ENCODE measurements around the gene NFYC.
A peak's percentile ranks its signal among the peaks of the same experiment; 100 is the strongest.

Gene NFYC

GRCh38 chr1:40689737-40690136 is 1.8 kb upstream of the NFYC start:
- no peak overlapping the region for H3K9ac ChIP-seq (ENCODE audit: low read length)
- DNase-seq: no peak
- no peak overlapping the region for H3K4ac ChIP-seq (ENCODE audit: low read depth in 1 of 2, low read length in 2 of 2)
- H2BK120ac ChIP-seq (ENCODE audit: low read depth, low read length): no peak overlapping the region
- no peak overlapping the region for H2BK15ac ChIP-seq (ENCODE audit: low read depth, poor library complexity, severe bottlenecking)
- no peak overlapping the region for H2AK5ac ChIP-seq (ENCODE audit: low read length, severe bottlenecking)
- no peak overlapping the region for H3K18ac ChIP-seq (ENCODE audit: low read depth in 1 of 2, low read length in 2 of 2)
- no CpG with 5 or more reads among the region's 1 CpG for WGBS
- peaks cover 2% of the 10 kb centered on the region for H3K79me1 ChIP-seq (replicated peaks; ENCODE audit: low read length, poor library complexity, severe bottlenecking)
- H3K4me3 ChIP-seq (ENCODE audit: insufficient read depth in 1 of 2, low read depth in 1 of 2, low read length in 2 of 2): no peak overlapping the region
- H3K4me2 ChIP-seq (ENCODE audit: low read length, poor library complexity, severe bottlenecking): no peak overlapping the region
- no peak overlapping the region for H3K14ac ChIP-seq (ENCODE audit: low read length in 2 of 2)
- H3K9me3 ChIP-seq (ENCODE audit: control insufficient read depth, low read length): no peaks in the 10 kb centered on the region
- no peak overlapping the region for H3K27ac ChIP-seq (ENCODE audit: low read length, poor library complexity, severe bottlenecking)
- no peak overlapping the region for H4K8ac ChIP-seq (ENCODE audit: low read length)
- H2BK5ac ChIP-seq (ENCODE audit: low read depth, low read length, poor library complexity, severe bottlenecking): no peak overlapping the region
- H2AFZ ChIP-seq (ENCODE audit: low read depth, low read length): no peak overlapping the region
- no peaks in the 10 kb centered on the region for H3K27me3 ChIP-seq (ENCODE audit: control insufficient read depth in 1 of 2, insufficient read depth in 1 of 2, low read length in 2 of 2)
- H2BK12ac ChIP-seq (ENCODE audit: low read length in 2 of 2): no peak overlapping the region
- H4K91ac ChIP-seq (ENCODE audit: low read length): no peak overlapping the region
- no peaks in the 10 kb centered on the region for H3K4me1 ChIP-seq (ENCODE audit: control insufficient read depth, insufficient read depth, low read depth, low read length)
- H3K36me3 ChIP-seq (ENCODE audit: control insufficient read depth in 1 of 2, insufficient read depth in 2 of 2, low read depth in 1 of 2, low read length in 2 of 2): peaks cover 7 to 11% of the 10 kb centered on the region in 2 experiments
- H3K23ac ChIP-seq (ENCODE audit: low read length in 2 of 2): no peak overlapping the region

DNA sequence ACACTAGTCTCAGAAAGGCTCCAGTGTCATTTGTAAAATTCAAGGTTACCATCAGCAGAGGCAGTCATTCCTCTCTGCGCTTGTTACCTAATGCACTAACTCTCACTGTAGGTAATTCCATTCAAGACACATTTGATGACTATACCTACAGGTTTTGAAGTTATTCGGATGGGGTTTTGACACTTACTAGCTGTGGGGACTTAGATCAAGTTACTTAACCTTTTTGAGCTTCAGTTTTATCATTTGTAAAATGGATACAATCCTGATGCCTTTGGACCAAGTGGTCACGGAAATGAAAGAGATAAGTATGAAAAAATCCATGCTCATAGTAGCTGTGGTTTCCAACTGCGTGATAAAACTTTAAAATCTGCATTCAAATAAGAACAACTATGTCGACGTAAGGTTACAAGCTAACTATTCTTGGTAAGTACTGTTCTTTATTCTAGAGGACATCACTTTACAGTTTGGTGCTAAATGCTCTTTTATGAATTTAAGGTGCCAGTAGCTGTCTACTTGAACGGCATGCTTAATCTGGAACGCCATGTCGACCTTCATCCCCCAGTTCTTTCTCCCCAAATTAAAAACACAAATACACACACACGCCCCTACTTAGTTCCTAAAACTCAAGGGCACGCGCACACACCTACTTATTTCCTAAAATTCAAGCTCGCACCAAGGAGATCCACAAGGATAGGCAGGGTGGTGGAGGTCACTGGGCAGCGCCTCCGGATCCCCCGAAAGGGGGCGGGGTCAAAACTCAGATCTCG is 550 bp upstream of the NFYC start:
- no peak overlapping the region for H4K8ac ChIP-seq (ENCODE audit: low read length)
- no peak overlapping the region for H2AFZ ChIP-seq (ENCODE audit: low read depth, low read length)
- H3K9ac ChIP-seq (ENCODE audit: low read length): peak overlapping the region; percentile 98
- H2BK12ac ChIP-seq (ENCODE audit: low read length in 2 of 2): no peak overlapping the region
- no peak overlapping the region for H2BK5ac ChIP-seq (ENCODE audit: low read depth, low read length, poor library complexity, severe bottlenecking)
- peaks cover under 1 to 7% of the 10 kb centered on the region in 2 experiments for H3K36me3 ChIP-seq (ENCODE audit: control insufficient read depth in 1 of 2, insufficient read depth in 2 of 2, low read depth in 1 of 2, low read length in 2 of 2)
- H3K23ac ChIP-seq (ENCODE audit: low read length in 2 of 2): no peak overlapping the region
- H2BK120ac ChIP-seq (ENCODE audit: low read depth, low read length): no peak overlapping the region
- 24% methylated on average over 14 of the region's 18 CpGs for WGBS
- no peak overlapping the region for H2AK5ac ChIP-seq (ENCODE audit: low read length, severe bottlenecking)
- H3K4me3 ChIP-seq (ENCODE audit: insufficient read depth in 1 of 2, low read depth in 1 of 2, low read length in 2 of 2): peak overlapping the region; percentile 88 to 92
- H3K18ac ChIP-seq (ENCODE audit: low read depth in 1 of 2, low read length in 2 of 2): peak overlapping the region; percentile 34 to 42
- H3K4me2 ChIP-seq (ENCODE audit: low read length, poor library complexity, severe bottlenecking): peak overlapping the region; percentile 47
- H3K27me3 ChIP-seq (ENCODE audit: control insufficient read depth in 1 of 2, insufficient read depth in 1 of 2, low read length in 2 of 2): no peaks in the 10 kb centered on the region
- no peak overlapping the region for H2BK15ac ChIP-seq (ENCODE audit: low read depth, poor library complexity, severe bottlenecking)
- DNase-seq: no peak
- H3K79me1 ChIP-seq (replicated peaks; ENCODE audit: low read length, poor library complexity, severe bottlenecking): peaks cover 2% of the 10 kb centered on the region
- no peak overlapping the region for H3K14ac ChIP-seq (ENCODE audit: low read length in 2 of 2)
- H4K91ac ChIP-seq (ENCODE audit: low read length): no peak overlapping the region
- H3K4me1 ChIP-seq (ENCODE audit: control insufficient read depth, insufficient read depth, low read depth, low read length): peaks cover 1% of the 10 kb centered on the region
- no peaks in the 10 kb centered on the region for H3K9me3 ChIP-seq (ENCODE audit: control insufficient read depth, low read length)
- no peak overlapping the region for H3K4ac ChIP-seq (ENCODE audit: low read depth in 1 of 2, low read length in 2 of 2)
- H3K27ac ChIP-seq (ENCODE audit: low read length, poor library complexity, severe bottlenecking): peak overlapping the region; percentile 41

DNA sequence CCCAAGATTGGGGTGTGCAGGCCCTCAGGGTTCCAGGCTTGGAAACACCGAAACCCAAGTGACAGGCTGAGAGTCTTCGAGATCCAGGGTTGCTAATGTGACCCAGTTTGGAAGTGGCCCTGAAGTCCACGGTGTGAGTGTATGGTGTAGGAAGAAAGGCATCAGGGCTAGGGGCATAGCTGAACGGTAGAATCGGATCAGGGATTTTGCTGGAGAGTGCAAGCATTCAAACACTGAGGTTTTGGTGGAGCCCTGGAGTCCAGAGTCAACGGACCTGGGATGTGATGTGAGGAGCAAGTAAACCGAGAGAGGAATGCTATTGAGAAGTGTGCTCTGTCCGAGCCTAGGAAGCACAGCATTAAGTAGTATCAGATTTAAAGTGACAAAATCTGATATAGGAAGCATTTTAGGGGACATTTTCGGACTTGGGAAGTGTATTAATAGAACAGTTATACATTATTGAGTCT is 958 bp downstream of the NFYC start:
- Histone ChIP-seq H3K79me1 (replicated peaks; ENCODE audit: low read length, poor library complexity, severe bottlenecking) (peaks cover 7% of the 10 kb centered on the region), H3K4me3 (ENCODE audit: insufficient read depth in 1 of 2, low read depth in 1 of 2, low read length in 2 of 2) (peak overlapping the region; percentile 88 to 92), H3K27ac (ENCODE audit: low read length, poor library complexity, severe bottlenecking) (peak overlapping the region; percentile 70), H2BK5ac (ENCODE audit: low read depth, low read length, poor library complexity, severe bottlenecking) (no peak overlapping the region), H4K8ac (ENCODE audit: low read length) (peak overlapping the region; percentile 89), H3K9ac (ENCODE audit: low read length) (peak overlapping the region; percentile 98), H3K23ac (ENCODE audit: low read length in 2 of 2) (peak overlapping the region in 1 of 2 experiments; percentile 46), H3K18ac (ENCODE audit: low read depth in 1 of 2, low read length in 2 of 2) (peak overlapping the region; percentile 53 to 93), H3K36me3 (ENCODE audit: control insufficient read depth in 1 of 2, insufficient read depth in 2 of 2, low read depth in 1 of 2, low read length in 2 of 2) (no peaks in the 10 kb centered on the region), H3K9me3 (ENCODE audit: control insufficient read depth, low read length) (no peaks in the 10 kb centered on the region), H3K4me1 (ENCODE audit: control insufficient read depth, insufficient read depth, low read depth, low read length) (peaks cover 1% of the 10 kb centered on the region), H2BK120ac (ENCODE audit: low read depth, low read length) (no peak overlapping the region), H3K4ac (ENCODE audit: low read depth in 1 of 2, low read length in 2 of 2) (peak overlapping the region in 1 of 2 experiments; percentile 74), H3K4me2 (ENCODE audit: low read length, poor library complexity, severe bottlenecking) (peak overlapping the region; percentile 75), H2AFZ (ENCODE audit: low read depth, low read length) (peak overlapping the region; percentile 46), H4K91ac (ENCODE audit: low read length) (no peak overlapping the region), H2BK15ac (ENCODE audit: low read depth, poor library complexity, severe bottlenecking) (no peak overlapping the region), H2BK12ac (ENCODE audit: low read length in 2 of 2) (no peak overlapping the region), H3K14ac (ENCODE audit: low read length in 2 of 2) (peak overlapping the region in 1 of 2 experiments; percentile 79), H2AK5ac (ENCODE audit: low read length, severe bottlenecking) (peak overlapping the region; percentile 47), H3K27me3 (ENCODE audit: control insufficient read depth in 1 of 2, insufficient read depth in 1 of 2, low read length in 2 of 2) (no peaks in the 10 kb centered on the region)
- WGBS: 6% methylated on average over 9 of the region's 9 CpGs
- DNase-seq: peak; percentile 60

- Histone ChIP-seq H3K36me3 (ENCODE audit: control insufficient read depth in 1 of 2, insufficient read depth in 2 of 2, low read depth in 1 of 2, low read length in 2 of 2) (no peaks in the 10 kb centered on the region), H3K14ac (ENCODE audit: low read length in 2 of 2) (no peak overlapping the region), H2BK120ac (ENCODE audit: low read depth, low read length) (no peak overlapping the region), H3K27me3 (ENCODE audit: control insufficient read depth in 1 of 2, insufficient read depth in 1 of 2, low read length in 2 of 2) (no peaks in the 10 kb centered on the region), H3K27ac (ENCODE audit: low read length, poor library complexity, severe bottlenecking) (no peak overlapping the region), H2AFZ (ENCODE audit: low read depth, low read length) (no peak overlapping the region), H2BK5ac (ENCODE audit: low read depth, low read length, poor library complexity, severe bottlenecking) (no peak overlapping the region), H3K4ac (ENCODE audit: low read depth in 1 of 2, low read length in 2 of 2) (no peak overlapping the region), H2AK5ac (ENCODE audit: low read length, severe bottlenecking) (no peak overlapping the region), H3K79me1 (replicated peaks; ENCODE audit: low read length, poor library complexity, severe bottlenecking) (peaks cover 8% of the 10 kb centered on the region), H2BK12ac (ENCODE audit: low read length in 2 of 2) (no peak overlapping the region), H3K9me3 (ENCODE audit: control insufficient read depth, low read length) (no peaks in the 10 kb centered on the region), H3K4me1 (ENCODE audit: control insufficient read depth, insufficient read depth, low read depth, low read length) (peaks cover 1% of the 10 kb centered on the region), H3K9ac (ENCODE audit: low read length) (peak overlapping the region; percentile 98), H3K23ac (ENCODE audit: low read length in 2 of 2) (no peak overlapping the region), H2BK15ac (ENCODE audit: low read depth, poor library complexity, severe bottlenecking) (no peak overlapping the region), H3K18ac (ENCODE audit: low read depth in 1 of 2, low read length in 2 of 2) (no peak overlapping the region), H4K91ac (ENCODE audit: low read length) (no peak overlapping the region), H3K4me2 (ENCODE audit: low read length, poor library complexity, severe bottlenecking) (no peak overlapping the region), H4K8ac (ENCODE audit: low read length) (no peak overlapping the region), H3K4me3 (ENCODE audit: insufficient read depth in 1 of 2, low read depth in 1 of 2, low read length in 2 of 2) (peak overlapping the region in 1 of 2 experiments; percentile 92)
- 90% methylated on average over 1 of the region's 1 CpG for WGBS
- DNase-seq: no peak
Observed at GRCh38 chr1:40693425-40693824, 1.9 kb downstream of the NFYC start.

Data from mesenchymal stem cell (in vitro differentiated cells and primary cell).